Heart right ventricle (tissue), 16 donors: ENCODE data around the gene RBP2. TPM values are rescaled to one million over a fixed set of nuclear protein-coding genes. Genes with fewer than 3 reads are reported as not detected.
A peak's percentile ranks its signal among the peaks of the same experiment; 100 is the strongest.

Experiments
- ATAC-seq, 8 donors: fragments of 200-7000 bp; cut with Tn5 transposase; one replicate each; pipeline ENCODE4 v1.9.1; 2020; ENCODE audit warnings: mild to moderate bottlenecking in 8 of 8, moderate library complexity in 8 of 8, moderate number of reproducible peaks in 1 of 8
- DNase-seq, 2 donors: peaks; one replicate each; pipeline ENCODE4 v3.0.0-alpha.2; 2020
- H3K27ac ChIP-seq, 10 donors: fragments of 200-600 bp; sonication (generic) in 2 of 10; one replicate each; pipeline versions ENCODE4 v1.5.0 to v1.8.0; 2020 to 2022; ENCODE audit warnings: mild to moderate bottlenecking in 3 of 10
- H3K27me3 ChIP-seq, 7 donors: fragments of 200-600 bp; one replicate each; pipeline ENCODE4 v1.8.0; 2021 to 2022; ENCODE audit warnings: mild to moderate bottlenecking in 2 of 7
- H3K36me3 ChIP-seq, 9 donors: fragments of 200-600 bp; sonication (generic) in 1 of 9; one replicate each; pipeline versions ENCODE4 v1.5.0 to v1.8.0; 2020 to 2022; ENCODE audit warnings: mild to moderate bottlenecking in 2 of 9
- H3K4me1 ChIP-seq, 9 donors: fragments of 200-600 bp; sonication (generic) in 1 of 9; one replicate each; pipeline versions ENCODE4 v1.5.0 to v1.8.0; 2020 to 2022; ENCODE audit warnings: mild to moderate bottlenecking in 4 of 9
- H3K4me3 ChIP-seq, 10 donors: fragments of 200-600 bp; sonication (generic) in 2 of 10; one replicate each; pipeline versions ENCODE4 v1.5.0 to v1.8.0; 2020 to 2022; ENCODE audit warnings: mild to moderate bottlenecking in 7 of 10, moderate library complexity in 2 of 10
- H3K9me3 ChIP-seq, 11 donors: fragments of 200-600 bp in 10 of 11; sonication (generic) in 2 of 11; one replicate each; pipeline versions ENCODE4 v1.5.0 to v1.8.0; 2013 to 2022; ENCODE audit warnings: mild to moderate bottlenecking in 2 of 11, control low read depth in 1 of 11, moderate library complexity in 1 of 11
- CTCF ChIP-seq, 9 donors: fragments of 200-600 bp; sonication (generic) in 2 of 9; IDR thresholded peaks; one replicate each; pipeline versions ENCODE4 v1.5.0 to v1.8.0; 2021 to 2022; ENCODE audit warnings: antibody characterized with exemption in 9 of 9, mild to moderate bottlenecking in 5 of 9, moderate library complexity in 1 of 9
- WGBS, 2 donors: extraction: QIAGEN DNeasy Blood & Tissue Kit; methylation state at CpG; one replicate each; pipeline ENCODE4 v1.1.7; 2013; ENCODE audit warnings: inconsistent platforms in 1 of 2; 5-methylcytosine and 5-hydroxymethylcytosine counted together
- intact Hi-C, 10 donors: fragments of 100-400 bp; cut with DNase I; formaldehyde crosslinking; loops; one replicate each; pipeline versions ENCODE4 v1.11.1 to v1.14.2; 2022
- polyA plus RNA-seq, 2 donors: library from polyadenylated mRNA; stranded (reverse); fragments of 200-250 nt; gene quantifications; one replicate each; pipeline ENCODE4 v1.2.3, GENCODE V29; 2013
- total RNA-seq, 10 donors: library from RNA; stranded (reverse); fragmentation: NEBNext Ultra II Directional in 3 of 10; extraction: Animal tissue kit (Norgen Biotek cat#: 25700) in 3 of 10; gene quantifications; one replicate each; pipeline versions ENCODE4 v1.2.1 to v1.2.4, GENCODE V29; 2021 to 2023
- donor health status: Arrhythmogenic right ventricular cardiomyopathy.
- donor health status: ischemic (EF 13 %, LVEDD 7.1; RV severe dilation, severe dysfunction).
- donor health status: healthy with polysubstance abuse.
- donor health status: DM: no; HTN: yes; CAD: no.
- donor health status: DM: no; HTN: no; CAD: no.
- donor health status: ischemic (EF 25% LVEDD 6.9; RV normal size, moderate dysfunction).
- donor health status: ischemic (EF 25% LVEDD 5.7; RV mildly dilated, moderate dysfunction).
- donor health status: healthy.
- donor health status: DM: yes; HTN: yes; CAD: no.
- donor health status: Ischemic cardiomyopathy.
- donor health status: ischemic (EF 35%, LVEDD 5.7; RV mildly dilated, moderate dysfunction).
- donor health status: nonischemic (EF 11% LVEDD 7.7; RV severe dilation, severe dysfunction).
- donor health status: DM: yes; HTN: yes; CAD: no.
- donor health status: PGD.
- donor health status: ischemic (EF 29% LVEDD 5.4; RV normal size, mild dysfunction).
- donor health status: nonischemic (EF 23%, LVEDD 6.1; RV moderate dilation, normal function).

The RBP2 gene
- total and polyA plus RNA-seq, 12 donors, result not detected

GRCh38 chr3:139425745-139426400 is 50.4 kb downstream of the RBP2 start:
- H3K27ac ChIP-seq, result no peak overlapping the region
- ATAC-seq, result no peak
- peaks cover 0 to 37% (median 0%) of the 10 kb centered on the region in 9 donors for H3K36me3 ChIP-seq
- H3K27me3 ChIP-seq, result no peaks in the 10 kb centered on the region
- no peaks in the 10 kb centered on the region for H3K9me3 ChIP-seq
- TF ChIP-seq CTCF (IDR thresholded peaks at IDR 0.05), result no peak
- H3K4me1 ChIP-seq, result peaks cover 0 to 15% (median 0%) of the 10 kb centered on the region in 9 donors
- no peak for DNase-seq
- 80% methylated on average over 5 of the region's 5 CpGs for WGBS, 2 donors
- intact Hi-C loops, result loop anchor here (2.0 to 10.0 kb wide), 6 partner anchors 135 to 1439 kb away; partner anchors contain the start of gene CLSTN2 (in 7 of the 10)
- H3K4me3 ChIP-seq, result no peak overlapping the region

GRCh38 chr3:139423232-139423631 is 53.1 kb downstream of the RBP2 start:
- peak in 1 of 8 donors; percentile 19 for ATAC-seq
- intact Hi-C loops, result loop anchor here in 8 of 10 donors (10.0 kb wide), 2 partner anchors 512 to 1442 kb away; partner anchors contain the start of gene CLSTN2 (in 6 of the 8)
- WGBS, 2 donors, result 70 to 75% methylated on average over 2 of the region's 2 CpGs

GRCh38 chr3:139421460-139421859 is 54.9 kb downstream of the RBP2 start:
- no peak for TF ChIP-seq CTCF (IDR thresholded peaks at IDR 0.05)
- H3K4me3 ChIP-seq, result no peak overlapping the region
- DNase-seq (no peak), ATAC-seq (peak in 6 of 8 donors; percentile 63 to 87 (median 80))
- peaks cover 0 to 37% (median 0%) of the 10 kb centered on the region in 9 donors for H3K36me3 ChIP-seq
- peaks cover 0 to 15% (median 0%) of the 10 kb centered on the region in 9 donors for H3K4me1 ChIP-seq
- H3K27me3 ChIP-seq, result no peaks in the 10 kb centered on the region
- WGBS, 2 donors, result 38 to 52% methylated on average over 1 of the region's 1 CpG
- H3K9me3 ChIP-seq, result peaks cover 0 to 14% (median 6%) of the 10 kb centered on the region in 11 donors
- H3K27ac ChIP-seq, result peak overlapping the region in 1 of 10 donors; percentile 19
- intact Hi-C loops, result loop anchor here in 8 of 10 donors (10.0 kb wide), 2 partner anchors 513 to 1443 kb away; partner anchors contain the start of gene CLSTN2 (in 6 of the 8)

More at GRCh38 chr3:139423232-139423631, 53.1 kb downstream of the RBP2 start:
- Histone ChIP-seq H3K27me3 (no peaks in the 10 kb centered on the region), H3K4me1 (peaks cover 0 to 15% (median 0%) of the 10 kb centered on the region in 9 donors), H3K36me3 (peaks cover 0 to 37% (median 0%) of the 10 kb centered on the region in 9 donors), H3K9me3 (no peaks in the 10 kb centered on the region), H3K27ac (no peak overlapping the region), H3K4me3 (no peak overlapping the region)
- TF ChIP-seq CTCF (IDR thresholded peaks at IDR 0.05), result no peak
- DNase-seq, result no peak

GRCh38 chr3:139421040-139421439 is 55.3 kb downstream of the RBP2 start:
- DNase-seq (no peak), ATAC-seq (no peak)
- H3K27me3 ChIP-seq, result no peaks in the 10 kb centered on the region
- intact Hi-C loops, result loop anchor here in 8 of 10 donors (10.0 kb wide), 2 partner anchors 514 to 1444 kb away; partner anchors contain the start of gene CLSTN2 (in 6 of the 8)
- no peak overlapping the region for H3K4me3 ChIP-seq
- TF ChIP-seq CTCF (IDR thresholded peaks at IDR 0.05), result no peak
- peaks cover 0 to 15% (median 0%) of the 10 kb centered on the region in 9 donors for H3K4me1 ChIP-seq
- H3K27ac ChIP-seq, result peak overlapping the region in 1 of 10 donors; percentile 19
- 14 to 41% methylated on average over 1 of the region's 1 CpG for WGBS, 2 donors
- peaks cover 0 to 18% (median 6%) of the 10 kb centered on the region in 11 donors for H3K9me3 ChIP-seq
- peaks cover 0 to 34% (median 0%) of the 10 kb centered on the region in 9 donors for H3K36me3 ChIP-seq
